Mucosa of descending colon (tissue), 3 donors: ENCODE results near the gene ADGRG1. TPM values are rescaled to one million over a fixed set of nuclear protein-coding genes. Genes with fewer than 3 reads are reported as not detected.

ENCODE experiments used
- ATAC-seq: fragments of 200-7000 bp; cut with Tn5 transposase; one replicate; pipeline ENCODE4 v1.9.1; 2020; ENCODE audit warnings: mild to moderate bottlenecking, moderate library complexity
- DNase-seq, 3 donors: peaks; one replicate each; pipeline ENCODE4 v3.0.0-alpha.2; 2020
- H3K36me3 ChIP-seq: fragments of 200-600 bp; one replicate; pipeline ENCODE4 v1.8.0; 2021; ENCODE audit warnings: low read depth, mild to moderate bottlenecking
- H3K4me1 ChIP-seq: fragments of 200-600 bp; one replicate; pipeline ENCODE4 v1.8.0; 2021; ENCODE audit warnings: low read depth, mild to moderate bottlenecking
- H3K4me3 ChIP-seq: fragments of 200-600 bp; one replicate; pipeline ENCODE4 v1.8.0; 2021; ENCODE audit warnings: mild to moderate bottlenecking
- H3K9me3 ChIP-seq: fragments of 200-600 bp; one replicate; pipeline ENCODE4 v1.8.0; 2021; ENCODE audit warnings: mild to moderate bottlenecking
- intact Hi-C, 2 donors: fragments of 100-400 bp; cut with DNase I in 1 of 2; cut with micrococcal nuclease in 1 of 2; formaldehyde crosslinking; loops; one replicate each; pipeline versions ENCODE4 v1.11.0 to v1.11.1; 2022; cut with DNase I, micrococcal nuclease
- total RNA-seq, 3 donors: library from RNA; stranded (reverse); fragmentation: NEBNext Ultra II Directional in 2 of 3; extraction: Animal tissue kit (Norgen Biotek cat#: 25700) in 2 of 3; gene quantifications; one replicate each; pipeline versions ENCODE4 v1.2.1 to v1.2.4, GENCODE V29; 2021 to 2023
- TF ChIP-seq, protein P1 (sequence below): fragments of 200-600 bp; IDR thresholded peaks from one replicate; pipeline ENCODE4 v1.8.0; 2022; ENCODE audit warnings: antibody characterized with exemption, mild to moderate bottlenecking
- donor health status: DM: no; HTN: no; CAD: no; lungs with moderate emphysema.
- donor health status: DM: no; HTN: no; CAD: no.
- donor health status: DM: no; HTN: yes; CAD: no.

The ADGRG1 gene
- total RNA-seq, 3 donors from 2014 or later = 37.0 to 104 (median 98.4) TPM

- ATAC-seq (no peak), DNase-seq (no peak)
- Histone ChIP-seq H3K9me3 (no peaks in the 10 kb centered on the region), H3K4me3 (no peak overlapping the region), H3K4me1 (no peaks in the 10 kb centered on the region), H3K36me3 (no peaks in the 10 kb centered on the region)
- TF ChIP-seq, protein P1, sequence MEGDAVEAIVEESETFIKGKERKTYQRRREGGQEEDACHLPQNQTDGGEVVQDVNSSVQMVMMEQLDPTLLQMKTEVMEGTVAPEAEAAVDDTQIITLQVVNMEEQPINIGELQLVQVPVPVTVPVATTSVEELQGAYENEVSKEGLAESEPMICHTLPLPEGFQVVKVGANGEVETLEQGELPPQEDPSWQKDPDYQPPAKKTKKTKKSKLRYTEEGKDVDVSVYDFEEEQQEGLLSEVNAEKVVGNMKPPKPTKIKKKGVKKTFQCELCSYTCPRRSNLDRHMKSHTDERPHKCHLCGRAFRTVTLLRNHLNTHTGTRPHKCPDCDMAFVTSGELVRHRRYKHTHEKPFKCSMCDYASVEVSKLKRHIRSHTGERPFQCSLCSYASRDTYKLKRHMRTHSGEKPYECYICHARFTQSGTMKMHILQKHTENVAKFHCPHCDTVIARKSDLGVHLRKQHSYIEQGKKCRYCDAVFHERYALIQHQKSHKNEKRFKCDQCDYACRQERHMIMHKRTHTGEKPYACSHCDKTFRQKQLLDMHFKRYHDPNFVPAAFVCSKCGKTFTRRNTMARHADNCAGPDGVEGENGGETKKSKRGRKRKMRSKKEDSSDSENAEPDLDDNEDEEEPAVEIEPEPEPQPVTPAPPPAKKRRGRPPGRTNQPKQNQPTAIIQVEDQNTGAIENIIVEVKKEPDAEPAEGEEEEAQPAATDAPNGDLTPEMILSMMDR = no peak
- intact Hi-C loops = no loop called here
Observed at GRCh38 chr16:57693550-57693949, 65.1 kb downstream of the ADGRG1 start.

DNA sequence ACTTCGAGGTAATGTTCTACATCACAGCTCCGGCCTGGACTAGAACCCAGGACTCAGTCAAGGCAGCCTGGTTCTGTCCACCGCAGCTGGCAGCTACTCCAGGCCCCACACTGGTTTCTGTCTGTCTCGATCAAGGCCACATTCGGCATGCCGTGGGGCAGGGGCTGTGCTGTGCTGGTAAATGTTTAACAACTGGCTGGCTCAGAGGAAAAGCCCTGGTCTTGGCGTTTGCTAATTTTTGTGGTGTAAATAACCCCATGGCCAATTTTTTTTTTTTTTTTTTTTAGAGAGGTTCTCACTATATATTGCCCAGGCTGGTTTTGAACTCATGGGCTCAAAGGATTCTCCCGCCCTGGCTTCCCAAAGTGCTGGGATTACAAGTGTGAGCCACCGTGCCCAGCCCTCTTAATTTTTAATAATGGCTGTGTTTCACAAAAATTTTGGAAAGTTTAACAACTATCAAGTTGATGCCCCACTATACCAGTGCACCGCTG, 65.8 kb downstream of the ADGRG1 start:
- TF ChIP-seq, protein P1 = no peak
- DNase-seq = no peak
- Histone ChIP-seq H3K9me3 (no peaks in the 10 kb centered on the region), H3K4me3 (no peak overlapping the region), H3K4me1 (no peaks in the 10 kb centered on the region), H3K36me3 (no peaks in the 10 kb centered on the region)
- intact Hi-C loops = no loop called here
- no peak for ATAC-seq

DNA sequence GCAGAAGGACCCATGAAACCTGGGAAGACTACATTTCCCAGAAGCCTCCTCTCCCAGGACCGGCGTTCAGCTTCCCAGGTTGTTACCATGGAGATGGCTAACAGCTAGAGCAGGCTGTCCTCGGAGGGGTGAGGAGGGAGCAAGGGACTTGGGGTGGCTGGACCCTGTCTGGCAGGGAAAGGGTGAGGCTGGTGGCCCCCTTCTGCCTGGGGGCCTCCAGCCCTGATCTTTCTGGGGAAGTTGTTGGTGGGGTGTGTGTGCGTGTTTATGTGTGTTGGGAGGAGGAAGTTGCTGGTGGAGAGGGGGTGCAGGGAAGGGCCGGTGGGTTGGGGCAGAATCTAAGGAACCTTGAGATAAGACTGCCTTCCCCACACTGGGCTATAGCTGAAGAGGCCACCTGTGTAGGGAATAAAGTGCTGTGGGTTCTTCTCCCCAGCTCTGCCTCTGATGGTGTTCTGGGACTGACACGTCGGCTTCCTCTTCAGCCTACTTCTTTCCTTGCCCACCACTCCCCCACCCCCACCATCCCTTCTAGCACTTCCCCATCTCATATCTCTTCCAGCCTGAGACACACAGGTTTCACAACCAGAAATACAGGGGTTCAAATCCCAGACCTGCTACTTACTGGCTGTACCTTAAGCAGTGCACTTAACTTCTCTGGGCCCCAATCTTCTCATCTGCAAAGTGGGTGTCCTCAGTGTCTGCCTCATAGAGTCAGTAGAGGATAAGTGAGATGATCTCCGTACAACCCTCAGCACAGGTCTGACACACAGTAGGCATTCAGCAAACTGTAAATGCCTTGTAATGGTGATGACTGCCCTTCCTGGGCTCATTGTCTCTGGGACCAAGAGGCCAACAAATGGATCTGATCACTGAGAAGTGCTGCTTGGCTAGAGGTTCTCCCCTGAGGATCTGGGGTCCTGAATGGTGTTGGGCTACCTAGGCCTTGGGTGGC, 66.6 kb downstream of the ADGRG1 start, which contains the start of gene DRC7:
DRC7 (plus strand) TSS at position 82 of the 955 bp plus-strand sequence. CDS start 3,144 bp downstream, outside the sequence.
- no peaks in the 10 kb centered on the region for H3K9me3 ChIP-seq
- intact Hi-C loops = no loop called here
- no peaks in the 10 kb centered on the region for H3K36me3 ChIP-seq
- H3K4me1 ChIP-seq = no peaks in the 10 kb centered on the region
- peak in 2 of 3 donors; percentile 31 to 35 for DNase-seq
- TF ChIP-seq, protein P1 = no peak
- ATAC-seq = peak; percentile 76
- no peak within 1 kb of the TSS for H3K4me3 ChIP-seq

GRCh38 chr16:57695680-57696069, 67.2 kb downstream of the ADGRG1 start:
- Histone ChIP-seq H3K4me3 (no peak overlapping the region), H3K9me3 (no peaks in the 10 kb centered on the region), H3K4me1 (no peaks in the 10 kb centered on the region), H3K36me3 (no peaks in the 10 kb centered on the region)
- DNase-seq = no peak
- TF ChIP-seq, protein P1 = no peak
- ATAC-seq = no peak
- intact Hi-C loops = no loop called here

GRCh38 chr16:57696240-57696639, 67.8 kb downstream of the ADGRG1 start:
- H3K4me1 ChIP-seq = no peaks in the 10 kb centered on the region
- no peaks in the 10 kb centered on the region for H3K36me3 ChIP-seq
- TF ChIP-seq, protein P1 = no peak
- H3K4me3 ChIP-seq = no peak overlapping the region
- ATAC-seq (no peak), DNase-seq (no peak)
- H3K9me3 ChIP-seq = no peaks in the 10 kb centered on the region
- intact Hi-C loops = no loop called here
